ENCODE measurements around the gene SYTL3.

The SYTL3 gene

DNA sequence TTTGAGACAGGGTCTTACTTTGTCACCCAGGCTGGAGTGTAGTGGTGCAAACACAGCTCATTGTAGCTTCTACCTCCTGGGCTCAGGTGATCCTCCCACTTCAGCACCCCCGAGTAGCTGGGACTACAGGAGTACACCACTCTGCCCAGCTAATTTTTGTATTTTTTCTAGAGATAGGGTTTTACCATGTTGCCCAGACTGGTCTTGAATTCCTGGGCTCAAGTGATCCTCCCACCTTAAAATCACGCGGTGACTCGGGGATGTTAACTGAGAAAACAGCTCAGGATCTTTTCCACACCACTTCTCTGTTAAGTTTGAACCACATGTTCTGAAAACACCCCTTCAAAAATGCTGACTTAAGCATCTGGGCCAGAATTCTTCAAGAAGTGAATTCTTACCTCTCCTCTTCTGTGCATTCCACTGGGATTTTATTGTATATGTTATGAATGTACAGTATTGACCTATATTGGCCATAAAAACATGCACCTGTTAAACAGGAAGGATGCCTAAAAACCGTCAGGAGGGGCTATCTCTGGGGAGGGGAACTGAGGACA lies 72.4 kb downstream of the SYTL3 start:
- H3K4me3 ChIP-seq (replicated peaks in 1 of 2; ENCODE audit: low read depth in 2 of 2, low read length in 2 of 2), result no peak overlapping the region

DNA sequence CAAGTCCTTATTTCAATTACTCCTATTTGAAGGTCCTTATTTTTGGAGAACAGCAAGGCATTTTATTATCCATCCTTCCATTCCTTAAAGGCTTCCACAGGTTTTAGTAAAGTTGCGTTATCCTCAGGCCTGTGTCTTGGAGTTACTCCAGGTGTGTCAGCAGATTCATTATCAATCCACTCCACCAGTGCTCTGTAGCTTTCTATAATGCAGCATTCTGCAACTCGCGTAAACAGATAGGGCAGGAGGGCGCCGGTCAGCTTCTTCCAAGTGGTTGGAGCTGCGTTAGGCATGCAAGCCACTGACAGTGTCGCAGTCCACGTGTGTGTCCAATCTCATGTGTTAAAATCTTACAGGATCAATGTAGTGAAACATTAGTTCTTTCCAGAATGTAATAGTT lies 75.8 kb downstream of the SYTL3 start:
- H3K4me3 ChIP-seq (replicated peaks in 1 of 2; ENCODE audit: low read depth in 2 of 2, low read length in 2 of 2), result no peak overlapping the region
- TF ChIP-seq, protein P1, sequence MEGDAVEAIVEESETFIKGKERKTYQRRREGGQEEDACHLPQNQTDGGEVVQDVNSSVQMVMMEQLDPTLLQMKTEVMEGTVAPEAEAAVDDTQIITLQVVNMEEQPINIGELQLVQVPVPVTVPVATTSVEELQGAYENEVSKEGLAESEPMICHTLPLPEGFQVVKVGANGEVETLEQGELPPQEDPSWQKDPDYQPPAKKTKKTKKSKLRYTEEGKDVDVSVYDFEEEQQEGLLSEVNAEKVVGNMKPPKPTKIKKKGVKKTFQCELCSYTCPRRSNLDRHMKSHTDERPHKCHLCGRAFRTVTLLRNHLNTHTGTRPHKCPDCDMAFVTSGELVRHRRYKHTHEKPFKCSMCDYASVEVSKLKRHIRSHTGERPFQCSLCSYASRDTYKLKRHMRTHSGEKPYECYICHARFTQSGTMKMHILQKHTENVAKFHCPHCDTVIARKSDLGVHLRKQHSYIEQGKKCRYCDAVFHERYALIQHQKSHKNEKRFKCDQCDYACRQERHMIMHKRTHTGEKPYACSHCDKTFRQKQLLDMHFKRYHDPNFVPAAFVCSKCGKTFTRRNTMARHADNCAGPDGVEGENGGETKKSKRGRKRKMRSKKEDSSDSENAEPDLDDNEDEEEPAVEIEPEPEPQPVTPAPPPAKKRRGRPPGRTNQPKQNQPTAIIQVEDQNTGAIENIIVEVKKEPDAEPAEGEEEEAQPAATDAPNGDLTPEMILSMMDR (IDR thresholded peaks at IDR 0.05; ENCODE audit: low read depth, low read length), result no peak
- no peak for DNase-seq (ENCODE audit: low read depth in 2 of 2)

More for the DNA sequence above, 72.4 kb downstream of the SYTL3 start:
- TF ChIP-seq, protein P1 (IDR thresholded peaks at IDR 0.05; ENCODE audit: low read depth, low read length), result no peak
- no peak for DNase-seq (ENCODE audit: low read depth in 2 of 2)

DNA sequence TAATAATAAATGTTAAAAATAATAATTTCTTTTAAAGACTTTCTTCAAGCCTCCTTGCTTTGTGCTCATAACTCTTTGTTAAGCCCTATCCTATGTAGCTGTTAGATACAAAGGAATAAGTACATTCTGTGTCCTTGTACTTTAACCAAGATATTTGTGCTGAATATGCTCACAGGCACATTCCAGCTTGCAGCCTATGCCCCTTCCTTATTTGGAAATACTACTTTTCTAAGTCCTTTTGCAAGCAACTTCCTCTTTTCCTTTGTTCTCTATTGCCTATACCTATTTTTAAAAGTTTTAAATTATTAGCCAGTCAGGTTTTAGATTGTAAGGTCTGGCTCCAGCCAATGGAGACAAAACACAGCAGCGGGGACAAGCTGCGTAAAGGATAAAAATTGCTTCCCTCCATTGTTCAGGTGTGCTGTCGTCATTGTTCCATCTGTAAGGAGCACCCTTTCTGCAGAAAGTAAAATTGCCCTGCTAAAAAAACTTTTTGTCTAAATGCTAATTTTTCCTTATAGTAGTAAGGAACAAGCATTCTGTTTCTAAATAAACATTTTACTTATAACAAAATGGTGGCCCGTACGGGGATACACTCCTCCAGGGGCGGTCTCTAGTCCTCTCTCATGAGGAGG lies 80.2 kb downstream of the SYTL3 start:
- TF ChIP-seq, protein P1 (IDR thresholded peaks at IDR 0.05; ENCODE audit: low read depth, low read length), result no peak
- no peak overlapping the region for H3K4me3 ChIP-seq (replicated peaks in 1 of 2; ENCODE audit: low read depth in 2 of 2, low read length in 2 of 2)
- DNase-seq (ENCODE audit: low read depth in 2 of 2), result no peak

DNA sequence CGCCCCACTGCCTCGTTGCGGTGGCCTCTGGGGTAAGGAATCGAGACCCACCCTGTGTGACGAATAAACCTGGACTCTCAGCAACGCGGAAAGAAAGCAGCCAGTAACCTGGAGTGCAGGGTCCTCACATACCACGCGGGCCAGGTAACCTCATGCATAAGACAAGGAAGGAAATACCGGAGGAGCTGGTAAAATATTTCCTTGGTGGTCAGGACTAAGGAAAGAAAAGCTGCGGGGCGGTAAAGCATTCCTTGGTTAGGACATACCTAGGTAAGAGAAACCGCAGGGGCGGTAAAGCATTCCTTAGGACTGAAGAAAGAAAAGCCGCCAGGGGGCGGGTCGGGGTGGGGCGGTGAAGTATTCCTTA lies 80.7 kb downstream of the SYTL3 start:
- no peak for DNase-seq (ENCODE audit: low read depth in 2 of 2)
- H3K4me3 ChIP-seq (replicated peaks in 1 of 2; ENCODE audit: low read depth in 2 of 2, low read length in 2 of 2), result no peak overlapping the region
- TF ChIP-seq, protein P1 (IDR thresholded peaks at IDR 0.05; ENCODE audit: low read depth, low read length), result no peak

DNA sequence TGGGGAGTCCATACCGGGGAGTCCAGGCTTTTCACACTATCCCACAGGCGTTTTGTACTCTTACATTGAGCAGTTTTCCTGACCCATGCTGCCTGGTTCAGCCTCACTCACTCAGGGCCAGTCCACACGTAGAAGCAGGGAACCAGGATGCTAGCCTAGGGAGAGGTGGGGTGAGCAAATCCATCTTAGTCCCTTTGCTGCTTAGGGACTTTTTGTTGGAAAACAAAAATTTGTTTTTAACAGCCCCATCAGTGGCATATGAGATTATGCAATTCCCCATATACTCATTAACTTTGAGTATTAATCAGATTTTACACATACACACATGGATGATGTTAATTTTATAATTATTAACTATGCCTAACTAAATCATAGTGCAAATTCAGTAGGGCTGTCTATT lies 85.2 kb downstream of the SYTL3 start:
- TF ChIP-seq, protein P1 (IDR thresholded peaks at IDR 0.05; ENCODE audit: low read depth, low read length), result no peak
- H3K4me3 ChIP-seq (replicated peaks in 1 of 2; ENCODE audit: low read depth in 2 of 2, low read length in 2 of 2), result no peak overlapping the region
- no peak for DNase-seq (ENCODE audit: low read depth in 2 of 2)

DNA sequence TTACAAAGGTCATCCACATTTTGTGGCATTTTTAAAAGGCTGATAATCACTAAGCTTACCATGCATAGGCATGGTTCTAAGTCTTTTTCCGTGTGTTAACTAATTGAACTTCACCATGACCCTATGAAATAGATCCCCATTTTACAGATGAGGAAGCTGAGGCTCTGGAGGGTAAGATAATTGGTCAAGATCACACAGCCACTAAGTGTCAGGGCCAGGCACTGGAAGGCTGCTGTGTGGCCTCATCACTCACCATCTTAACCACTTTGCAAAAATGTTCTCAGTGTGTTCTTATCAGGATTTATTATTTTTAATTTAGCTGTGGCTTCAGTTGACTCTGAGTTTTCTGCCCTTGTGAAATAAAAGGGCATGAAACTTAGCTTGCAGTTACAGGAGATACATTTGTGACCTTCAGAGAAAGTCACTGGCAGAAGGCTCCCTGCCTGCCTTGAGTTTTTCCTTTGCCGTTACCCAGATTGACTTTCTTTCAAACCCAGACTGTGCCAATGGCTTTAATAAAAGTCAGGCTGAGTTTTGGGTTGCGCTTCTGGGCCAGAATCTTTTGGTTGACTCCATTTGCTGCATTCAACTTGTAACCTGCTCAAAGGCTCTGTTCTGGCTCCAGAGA lies 87.3 kb downstream of the SYTL3 start:
- H3K4me3 ChIP-seq (replicated peaks in 1 of 2; ENCODE audit: low read depth in 2 of 2, low read length in 2 of 2), result no peak overlapping the region
- DNase-seq (ENCODE audit: low read depth in 2 of 2), result no peak
- TF ChIP-seq, protein P1 (IDR thresholded peaks at IDR 0.05; ENCODE audit: low read depth, low read length), result no peak
